CD4-positive, alpha-beta T cell (primary cell): ENCODE data around the gene CD44. TPM values are rescaled to one million over a fixed set of nuclear protein-coding genes. Genes with fewer than 3 reads are reported as not detected.
A peak's percentile ranks its signal among the peaks of the same experiment; 100 is the strongest.

ENCODE experiments used
- ATAC-seq: fragments of 200-7000 bp; cut with Tn5 transposase; one replicate; pipeline ENCODE4 v1.10.0; 2022; ENCODE audit warnings: mild to moderate bottlenecking; ENCODE audit not compliant: poor library complexity
- CTCF ChIA-PET: fragments of 350-600 bp; sonication (Branson Sonifier 250); formaldehyde crosslinking; loops from one replicate; lab custom pipeline; 2021; ENCODE audit warnings: antibody characterized with exemption, inconsistent platforms; lab: Charles Lee
- POLR2A ChIA-PET: fragments of 350-600 bp; sonication (Branson Sonifier 250); formaldehyde crosslinking; loops from one replicate; lab custom pipeline; 2021; ENCODE audit warnings: antibody characterized with exemption, inconsistent platforms; lab: Charles Lee
- DNase-seq, 14 experiments: peaks; one replicate each; pipeline ENCODE4 v3.0.0-alpha.2; 2013 to 2020; ENCODE audit warnings: mixed read lengths in 2 of 14
- H3K27ac ChIP-seq, 2 donors: one replicate each; pipeline versions ENCODE4 v1.5.1 to v1.7.0; 2013; ENCODE audit warnings: low read length in 2 of 2, low read depth in 1 of 2, mild to moderate bottlenecking in 1 of 2
- H3K27me3 ChIP-seq, 2 experiments: 1 replicate in 1 of 2; 2 replicates in 1 of 2; pipeline versions ENCODE4 v1.6.1 to v1.7.0; 2013; ENCODE audit warnings: low read length in 2 of 2, control low read depth in 1 of 2, mild to moderate bottlenecking in 1 of 2, moderate library complexity in 1 of 2; ENCODE audit not compliant: insufficient read depth in 2 of 2, control insufficient read depth in 1 of 2
- H3K36me3 ChIP-seq: one replicate; pipeline ENCODE4 v1.6.1; 2013; ENCODE audit warnings: low read length, control low read depth; ENCODE audit not compliant: insufficient read depth
- H3K4me1 ChIP-seq: one replicate; pipeline ENCODE4 v1.6.1; 2013; ENCODE audit warnings: low read length, control low read depth; ENCODE audit not compliant: insufficient read depth
- H3K4me3 ChIP-seq: one replicate; pipeline ENCODE4 v1.5.1; 2013; ENCODE audit warnings: mild to moderate bottlenecking, low read length, moderate library complexity
- H3K9me3 ChIP-seq, 2 experiments: 1 replicate in 1 of 2; 2 replicates in 1 of 2; pipeline versions ENCODE4 v1.6.1 to v1.7.0; 2013; ENCODE audit warnings: low read length in 2 of 2, mild to moderate bottlenecking in 2 of 2, control low read depth in 1 of 2, moderate library complexity in 1 of 2; ENCODE audit not compliant: control insufficient read depth in 1 of 2, insufficient read depth in 1 of 2
- H3K27ac Mint-ChIP-seq: one replicate; pipeline ENCODE4 v1.8.0; 2020; ENCODE audit warnings: mixed read lengths
- H3K27me3 Mint-ChIP-seq: one replicate; pipeline ENCODE4 v1.8.0; 2021; ENCODE audit warnings: mixed read lengths
- H3K36me3 Mint-ChIP-seq: one replicate; pipeline ENCODE4 v1.8.0; 2021; ENCODE audit warnings: low read depth, mixed read lengths
- H3K4me1 Mint-ChIP-seq: one replicate; pipeline ENCODE4 v1.8.0; 2021; ENCODE audit warnings: low read depth, mixed read lengths
- H3K4me3 Mint-ChIP-seq: one replicate; pipeline ENCODE4 v1.8.0; 2020; ENCODE audit warnings: mild to moderate bottlenecking, mixed read lengths
- H3K9me3 Mint-ChIP-seq: one replicate; pipeline ENCODE4 v1.8.0; 2020; ENCODE audit warnings: mixed read lengths
- intact Hi-C, 2 experiments: fragments of 100-400 bp; cut with DNase I in 1 of 2; cut with micrococcal nuclease in 1 of 2; formaldehyde crosslinking; loops; one replicate each; pipeline versions ENCODE4 v1.15.1 to v1.9.0; 2023 to 2025; cut with DNase I, micrococcal nuclease
- total RNA-seq, 174 experiments: library from RNA in 2 of 174; stranded (reverse) in 2 of 174; gene quantifications; one replicate each; pipeline ENCODE4 v1.2.3 and lab custom pipeline; 2021 to 2026
- TF ChIP-seq, protein P1 (sequence below): fragments of 200-600 bp; IDR thresholded peaks from one replicate; pipeline ENCODE4 v1.8.0; 2022; ENCODE audit warnings: antibody characterized with exemption, mild to moderate bottlenecking

Gene CD44
- total RNA-seq, 2 experiments from 2014 or later, result 1,283 to 1,330 TPM

DNA sequence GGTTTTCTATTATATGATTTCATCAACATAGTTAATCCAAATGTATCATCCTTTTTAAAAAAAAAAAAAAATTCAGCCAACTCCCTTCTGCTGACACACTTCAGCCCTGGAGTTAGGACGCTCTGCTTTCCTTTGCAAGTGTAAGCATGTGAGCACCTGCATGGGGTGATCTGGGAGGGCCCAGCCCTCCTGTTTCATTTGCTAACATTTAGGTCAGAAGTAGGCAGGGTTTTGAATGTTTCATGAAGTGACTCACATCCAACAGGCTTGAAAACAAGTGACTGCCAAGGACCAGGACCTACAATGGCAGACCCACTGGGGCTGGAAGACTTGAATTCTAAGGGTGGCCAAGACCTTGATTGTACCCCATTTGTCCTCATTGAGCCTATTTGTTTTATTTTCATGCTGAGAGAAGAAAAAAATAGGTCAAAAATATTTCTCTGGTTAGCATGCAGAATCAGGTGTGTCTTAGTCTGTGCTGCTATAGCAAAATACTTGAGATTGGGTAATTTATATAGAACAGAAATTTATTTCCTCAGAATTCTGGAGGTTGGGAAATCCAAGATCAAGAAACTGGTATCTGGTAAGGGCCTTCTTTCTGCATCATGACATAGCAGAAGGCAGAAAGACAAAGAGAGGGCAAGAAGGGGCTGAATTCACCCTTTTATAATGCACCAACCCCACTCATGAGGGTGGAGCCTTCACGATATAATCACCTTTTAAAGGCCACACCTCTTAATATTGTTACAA lies 137.6 kb downstream of the CD44 start:
- Histone ChIP-seq H3K36me3 (no peaks in the 10 kb centered on the region), H3K27me3 (no peaks in the 10 kb centered on the region), H3K4me3 (no peak overlapping the region), H3K27ac (no peak overlapping the region), H3K9me3 (no peaks in the 10 kb centered on the region), H3K4me1 (peaks cover 15% of the 10 kb centered on the region)
- H3K36me3 Mint-ChIP-seq, result no peaks in the 10 kb centered on the region
- ChIA-PET POLR2A (no interaction called here), CTCF (no interaction called here)
- TF ChIP-seq, protein P1, sequence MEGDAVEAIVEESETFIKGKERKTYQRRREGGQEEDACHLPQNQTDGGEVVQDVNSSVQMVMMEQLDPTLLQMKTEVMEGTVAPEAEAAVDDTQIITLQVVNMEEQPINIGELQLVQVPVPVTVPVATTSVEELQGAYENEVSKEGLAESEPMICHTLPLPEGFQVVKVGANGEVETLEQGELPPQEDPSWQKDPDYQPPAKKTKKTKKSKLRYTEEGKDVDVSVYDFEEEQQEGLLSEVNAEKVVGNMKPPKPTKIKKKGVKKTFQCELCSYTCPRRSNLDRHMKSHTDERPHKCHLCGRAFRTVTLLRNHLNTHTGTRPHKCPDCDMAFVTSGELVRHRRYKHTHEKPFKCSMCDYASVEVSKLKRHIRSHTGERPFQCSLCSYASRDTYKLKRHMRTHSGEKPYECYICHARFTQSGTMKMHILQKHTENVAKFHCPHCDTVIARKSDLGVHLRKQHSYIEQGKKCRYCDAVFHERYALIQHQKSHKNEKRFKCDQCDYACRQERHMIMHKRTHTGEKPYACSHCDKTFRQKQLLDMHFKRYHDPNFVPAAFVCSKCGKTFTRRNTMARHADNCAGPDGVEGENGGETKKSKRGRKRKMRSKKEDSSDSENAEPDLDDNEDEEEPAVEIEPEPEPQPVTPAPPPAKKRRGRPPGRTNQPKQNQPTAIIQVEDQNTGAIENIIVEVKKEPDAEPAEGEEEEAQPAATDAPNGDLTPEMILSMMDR, result no peak
- H3K9me3 Mint-ChIP-seq, result peaks cover 3% of the 10 kb centered on the region
- no peaks in the 10 kb centered on the region for H3K27me3 Mint-ChIP-seq
- no peak overlapping the region for H3K4me3 Mint-ChIP-seq
- H3K4me1 Mint-ChIP-seq, result peaks cover 22% of the 10 kb centered on the region
- ATAC-seq (no peak), DNase-seq (peak in 6 of 14 experiments; percentile 4 to 36 (median 24))
- no peak overlapping the region for H3K27ac Mint-ChIP-seq
- intact Hi-C loops, result no loop called here

DNA sequence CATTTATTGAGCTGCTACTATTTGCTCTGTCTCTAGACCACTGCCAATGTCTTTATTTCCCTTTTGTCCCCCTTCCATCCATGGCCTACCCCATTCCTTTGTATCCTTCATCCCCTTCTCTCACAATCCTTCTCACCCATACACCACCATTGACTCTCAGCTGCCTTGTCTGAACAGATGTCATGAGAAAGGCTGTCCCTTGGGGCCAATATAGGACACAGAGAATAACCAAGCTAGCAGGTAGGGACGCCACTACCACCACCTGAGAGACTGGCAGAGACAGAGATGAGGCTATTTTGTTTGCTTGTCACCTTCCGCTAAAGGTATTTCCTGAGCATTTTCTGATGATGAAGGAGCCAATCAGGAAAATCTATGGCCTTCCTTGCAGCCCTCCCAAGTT lies 138.9 kb downstream of the CD44 start:
- ATAC-seq, result no peak
- H3K27me3 ChIP-seq, result no peaks in the 10 kb centered on the region
- ChIA-PET POLR2A (interaction anchor here (0.6 kb wide), 1 partner anchor 55 kb away, joined by 4 read pairs; no protein-coding TSS in a partner anchor), CTCF (no interaction called here)
- intact Hi-C loops, result no loop called here
- H3K36me3 Mint-ChIP-seq, result no peaks in the 10 kb centered on the region
- peaks cover 3% of the 10 kb centered on the region for H3K9me3 Mint-ChIP-seq
- no peaks in the 10 kb centered on the region for H3K36me3 ChIP-seq
- no peak for DNase-seq
- H3K4me3 ChIP-seq, result no peak overlapping the region
- TF ChIP-seq, protein P1, result no peak
- no peak overlapping the region for H3K27ac ChIP-seq
- peaks cover 10% of the 10 kb centered on the region for H3K4me1 Mint-ChIP-seq
- no peak overlapping the region for H3K4me3 Mint-ChIP-seq
- no peaks in the 10 kb centered on the region for H3K9me3 ChIP-seq
- peaks cover 7% of the 10 kb centered on the region for H3K4me1 ChIP-seq
- H3K27me3 Mint-ChIP-seq, result no peaks in the 10 kb centered on the region
- no peak overlapping the region for H3K27ac Mint-ChIP-seq

DNA sequence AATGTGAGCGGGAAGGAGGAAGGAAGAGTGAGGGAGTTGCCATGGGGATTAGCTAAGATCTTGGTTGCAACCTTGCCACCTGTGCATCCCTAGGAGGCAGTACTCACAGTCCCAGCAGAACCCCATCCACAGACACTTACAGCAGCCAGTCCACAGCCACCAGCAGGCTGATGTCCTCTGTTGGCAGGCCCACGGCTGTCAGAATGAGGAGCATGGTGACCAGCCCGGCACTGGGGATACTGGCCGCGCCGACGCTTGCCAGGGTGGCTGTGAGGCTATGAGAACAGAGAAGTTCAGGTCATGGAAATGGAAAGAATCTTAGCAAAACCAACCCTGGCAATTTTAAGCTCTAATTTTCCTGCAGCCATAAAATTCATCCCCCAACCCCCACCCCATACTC lies 141.8 kb downstream of the CD44 start:
- no peaks in the 10 kb centered on the region for H3K36me3 ChIP-seq
- no peaks in the 10 kb centered on the region for H3K4me1 Mint-ChIP-seq
- no peak overlapping the region for H3K4me3 ChIP-seq
- intact Hi-C loops, result no loop called here
- no peak for DNase-seq
- no peak for ATAC-seq
- no peaks in the 10 kb centered on the region for H3K36me3 Mint-ChIP-seq
- H3K27me3 ChIP-seq, result no peaks in the 10 kb centered on the region
- no peaks in the 10 kb centered on the region for H3K4me1 ChIP-seq
- TF ChIP-seq, protein P1, result no peak
- no peaks in the 10 kb centered on the region for H3K9me3 ChIP-seq
- H3K9me3 Mint-ChIP-seq, result peaks cover 3% of the 10 kb centered on the region
- H3K27ac Mint-ChIP-seq, result no peak overlapping the region
- ChIA-PET CTCF (no interaction called here), POLR2A (interaction anchor here (0.6 kb wide), 1 partner anchor 74 kb away, joined by 3 read pairs; no protein-coding TSS in a partner anchor)
- H3K27me3 Mint-ChIP-seq, result no peaks in the 10 kb centered on the region
- no peak overlapping the region for H3K27ac ChIP-seq
- H3K4me3 Mint-ChIP-seq, result no peak overlapping the region
